T-helper 1 cell treated with Interleukin-12 subunit alpha and Interleukin-12 subunit beta and Interleukin-4 antibody, amounts not matched to agents 30 ng/mL and 1 ng/mL, for 36 hours (primary cell): ENCODE results near the gene AMBRA1. TPM values are rescaled to one million over a fixed set of nuclear protein-coding genes. Genes with fewer than 3 reads are reported as not detected.

Experiments
- intact Hi-C: fragments of 100-400 bp; cut with micrococcal nuclease; formaldehyde crosslinking; loops from one replicate; pipeline ENCODE4 v1.15.1; 2024
- total RNA-seq: library from RNA; stranded (reverse); gene quantifications from 2 replicates; pipeline ENCODE4 v1.2.3, GENCODE V29; 2022

The AMBRA1 gene
- total RNA-seq, 1 donor from 2014 or later, result 41.1 TPM

- intact Hi-C loops, result no loop called here
These were observed 115.6 kb downstream of the AMBRA1 start for GRCh38 chr11:46478196-46478595.

- intact Hi-C loops, result no loop called here
These were observed 116.7 kb downstream of the AMBRA1 start for GRCh38 chr11:46477136-46477535.

DNA sequence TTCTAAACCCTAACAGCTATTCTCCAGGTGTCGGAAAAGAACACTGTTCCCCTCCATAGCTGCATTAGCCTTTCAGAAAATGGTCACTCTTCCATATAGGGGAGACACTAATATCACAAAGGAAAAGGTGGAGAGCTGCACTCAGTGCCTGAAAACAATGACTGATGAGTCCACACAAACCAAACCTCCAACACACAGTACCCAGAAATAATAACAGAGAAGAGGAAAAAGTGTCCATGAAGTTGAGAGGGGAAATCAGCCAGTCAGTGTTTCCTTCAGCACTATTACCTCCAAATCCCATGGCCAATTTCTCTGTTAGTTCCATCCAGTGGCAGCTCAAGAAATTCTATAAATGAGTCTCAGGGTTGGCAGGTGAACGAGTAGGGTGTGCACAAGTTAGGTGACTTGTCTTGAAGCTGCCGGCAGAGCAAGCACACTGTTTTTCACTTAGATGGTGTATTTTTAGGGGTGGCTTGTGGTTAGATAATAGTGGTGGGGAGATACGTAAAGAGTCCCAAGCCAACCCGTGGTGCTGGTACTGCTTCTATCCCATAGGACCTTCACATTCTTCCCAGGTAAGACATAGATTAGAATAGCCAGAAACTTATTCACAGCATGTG is 117.8 kb downstream of the AMBRA1 start:
- intact Hi-C loops, result no loop called here

DNA sequence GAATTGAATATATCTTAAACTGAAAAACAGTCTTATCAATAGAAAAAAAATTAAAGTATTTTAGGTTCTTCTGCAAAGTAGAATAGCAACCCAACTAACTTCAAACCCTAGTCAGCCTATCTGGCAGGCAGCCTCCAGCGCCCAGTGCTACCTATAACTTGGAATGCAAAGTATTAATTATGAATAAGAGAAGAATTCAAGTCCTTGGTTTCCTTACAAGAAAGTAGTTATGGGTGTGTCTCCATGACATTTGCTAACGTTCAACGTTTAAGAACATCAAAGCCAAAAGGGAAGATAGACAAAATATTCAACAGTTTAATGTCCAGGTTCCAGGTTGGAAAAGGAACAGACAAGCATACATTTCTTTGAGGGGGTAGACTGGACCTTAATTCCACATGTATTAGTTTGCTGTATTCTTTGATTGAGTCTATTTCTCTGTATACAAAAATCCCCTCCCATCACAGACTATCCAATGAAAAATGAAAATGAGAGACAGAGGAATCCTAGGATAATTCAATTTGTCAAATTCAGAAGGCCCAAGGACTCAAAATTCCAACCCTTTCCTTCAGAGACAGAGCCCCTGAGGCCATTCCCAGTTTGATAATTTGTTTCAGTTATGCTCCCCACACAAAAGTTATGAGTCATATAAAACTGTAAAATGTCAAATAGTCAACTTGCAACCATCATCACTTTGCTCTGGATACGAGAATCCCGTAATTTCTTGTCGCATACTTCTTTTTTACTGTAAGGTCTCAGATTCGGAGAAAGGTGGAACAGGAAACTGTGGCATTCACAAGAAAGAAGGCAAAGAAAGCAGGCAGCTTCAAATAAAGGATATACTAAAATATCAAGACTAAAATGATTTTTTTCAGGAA is 118.5 kb downstream of the AMBRA1 start:
- intact Hi-C loops, result no loop called here

DNA sequence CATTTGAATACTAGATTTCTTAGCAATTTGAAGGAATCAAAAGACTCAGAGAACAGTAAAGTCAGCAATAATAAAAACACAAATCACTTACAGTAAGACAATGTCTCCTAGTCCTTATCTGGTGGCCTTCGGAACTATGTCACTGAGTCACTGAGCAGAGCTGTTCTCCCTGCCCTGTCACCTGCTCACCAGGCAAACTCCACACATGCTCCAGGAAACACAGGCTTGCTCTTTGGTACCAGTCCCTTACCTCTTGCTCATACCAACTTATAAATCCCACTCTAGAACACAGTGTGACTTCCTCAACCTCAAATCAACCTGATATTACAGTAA is 121.2 kb downstream of the AMBRA1 start:
- intact Hi-C loops, result no loop called here

- intact Hi-C loops, result no loop called here
These were observed 121.7 kb downstream of the AMBRA1 start for GRCh38 chr11:46471943-46472661.

- intact Hi-C loops, result no loop called here
These were observed 123.9 kb downstream of the AMBRA1 start for GRCh38 chr11:46469926-46470325.

DNA sequence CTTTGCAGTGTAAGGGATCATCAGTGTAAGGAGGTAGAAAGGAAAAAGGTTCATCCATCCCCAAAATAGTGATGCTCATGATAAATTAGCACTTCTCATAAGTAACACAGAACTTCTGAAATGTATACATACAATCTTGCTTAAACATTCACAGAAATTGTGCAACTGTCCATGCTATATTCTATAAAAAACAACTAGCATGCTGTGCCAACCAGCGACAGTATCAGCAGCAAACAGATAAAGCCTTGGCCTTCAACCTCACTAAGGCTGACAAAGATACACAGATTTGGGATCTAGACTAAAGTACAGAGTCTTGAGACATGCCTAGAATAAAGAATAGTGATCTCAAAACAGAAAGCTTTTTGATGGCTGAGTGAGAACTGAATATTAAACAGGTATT is 128.1 kb downstream of the AMBRA1 start:
- intact Hi-C loops, result no loop called here

DNA sequence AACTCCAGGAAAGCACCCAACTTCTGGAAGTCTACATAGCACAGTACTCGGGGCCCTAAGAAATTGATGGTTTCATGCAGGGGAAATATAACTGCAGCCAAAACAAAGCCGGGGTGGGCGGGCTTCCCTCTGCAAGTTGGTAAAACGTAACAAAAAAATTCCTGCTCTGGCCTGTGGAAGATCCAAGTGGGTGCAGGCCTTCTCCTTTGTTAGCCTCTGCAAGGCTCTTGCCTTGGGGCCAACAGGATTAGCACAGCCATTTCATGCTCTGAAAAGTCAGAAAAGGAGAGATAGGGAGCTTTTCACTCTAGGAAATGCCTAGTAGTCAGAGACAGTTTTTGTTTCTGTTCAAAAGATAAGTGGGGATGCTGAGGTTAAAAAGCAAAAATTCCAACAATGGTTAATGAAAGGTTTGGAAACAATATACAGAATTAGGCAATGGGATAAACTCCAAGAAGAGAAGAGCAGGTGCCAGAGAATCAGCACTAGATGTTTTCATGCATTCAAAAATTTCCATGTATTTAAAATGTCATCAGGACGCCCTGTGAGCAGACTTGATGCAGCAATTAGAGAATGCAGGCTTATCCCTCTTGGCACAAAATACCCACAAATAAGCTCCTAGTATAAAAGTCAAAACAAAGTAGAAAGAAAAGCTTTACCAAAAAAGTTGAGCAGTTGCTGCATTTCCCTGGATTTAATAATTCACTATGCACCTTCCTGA is 130.0 kb downstream of the AMBRA1 start:
- intact Hi-C loops, result no loop called here

DNA sequence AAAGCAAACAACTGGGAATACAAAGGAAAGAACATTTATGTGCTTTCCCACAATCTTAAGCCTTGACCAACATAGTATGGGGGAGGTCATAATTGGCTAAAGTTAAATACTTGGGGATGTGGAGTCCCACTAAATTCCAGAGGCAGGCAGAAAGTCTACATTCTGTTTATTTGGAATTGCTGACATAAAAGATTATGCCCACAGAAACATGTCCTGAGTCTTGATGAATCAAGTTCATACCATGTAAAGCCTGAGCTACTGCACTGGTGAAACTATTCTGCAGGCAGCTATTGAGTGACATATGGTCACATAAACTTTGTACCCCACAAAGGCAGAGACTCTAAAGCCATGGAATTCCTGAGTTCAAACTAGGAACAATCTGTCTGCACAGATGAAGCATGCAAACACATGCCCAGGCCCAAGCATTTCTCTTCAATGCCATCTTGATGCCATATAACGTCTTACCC is 132.3 kb downstream of the AMBRA1 start:
- intact Hi-C loops, result no loop called here

DNA sequence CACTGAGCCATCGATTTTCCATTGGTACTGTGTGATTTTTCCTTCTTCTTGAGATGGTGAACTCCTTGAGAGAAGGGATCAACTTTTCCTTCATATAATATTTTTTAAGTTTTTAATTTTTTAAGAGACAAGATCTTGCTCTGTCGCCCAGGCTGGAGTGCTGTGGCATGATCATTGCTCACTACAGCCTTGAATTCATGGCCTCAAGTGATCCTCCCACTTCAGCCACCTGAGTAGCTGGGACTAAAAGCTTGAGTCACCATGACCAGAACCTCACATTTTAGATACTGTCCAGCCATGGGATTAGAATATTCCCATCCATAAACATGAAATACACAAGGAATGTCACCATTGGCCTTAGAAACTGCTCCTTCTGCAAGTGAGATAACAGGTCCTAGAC is 135.3 kb downstream of the AMBRA1 start:
- intact Hi-C loops, result no loop called here

GRCh38 chr11:46457659-46458424 is 136.0 kb downstream of the AMBRA1 start:
- intact Hi-C loops, result no loop called here

DNA sequence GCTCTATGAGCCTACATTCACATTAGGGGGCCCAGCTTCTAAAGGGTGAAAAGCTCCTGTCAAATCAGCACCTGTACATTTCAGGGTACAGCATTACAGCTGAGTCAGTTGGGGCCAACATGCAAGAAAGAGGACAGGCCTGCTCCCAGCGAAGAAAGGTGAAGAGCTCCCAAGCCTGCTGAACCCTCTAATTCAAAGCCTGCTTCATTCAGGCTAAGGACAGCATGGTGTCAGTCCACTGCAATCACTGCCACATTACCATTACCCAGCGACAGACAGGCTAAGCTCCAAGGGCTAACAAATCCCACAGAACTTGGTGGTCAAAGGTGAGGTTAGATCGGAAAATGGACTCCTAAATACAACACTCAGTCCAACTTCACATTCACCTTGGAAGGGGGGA is 136.8 kb downstream of the AMBRA1 start:
- intact Hi-C loops, result no loop called here

GRCh38 chr11:46456269-46457001 is 137.4 kb downstream of the AMBRA1 start:
- intact Hi-C loops, result no loop called here

DNA sequence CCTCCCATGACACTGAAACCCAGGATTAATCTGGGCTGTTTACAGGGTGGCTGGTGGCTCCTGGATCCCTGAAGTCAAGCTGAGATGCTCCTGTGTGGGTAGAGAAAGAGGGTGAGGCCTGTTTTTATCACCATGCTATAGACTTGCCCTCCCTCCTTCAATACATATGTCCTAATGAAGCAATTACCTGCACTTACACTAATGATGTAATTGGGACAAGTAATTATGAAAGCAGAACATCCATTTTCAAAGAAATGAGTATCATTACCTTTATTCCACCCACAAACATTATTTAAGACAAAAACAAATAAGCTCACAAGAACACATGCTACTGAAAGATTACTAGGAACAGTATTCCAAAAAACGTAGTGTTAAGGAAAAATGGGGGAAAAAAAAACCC is 138.0 kb downstream of the AMBRA1 start:
- intact Hi-C loops, result no loop called here

- intact Hi-C loops, result no loop called here
These were observed 140.8 kb downstream of the AMBRA1 start for GRCh38 chr11:46452918-46453517.

- intact Hi-C loops, result no loop called here
These were observed 142.1 kb downstream of the AMBRA1 start for GRCh38 chr11:46451759-46452158.

GRCh38 chr11:46450846-46451477 is 142.9 kb downstream of the AMBRA1 start:
- intact Hi-C loops, result no loop called here

DNA sequence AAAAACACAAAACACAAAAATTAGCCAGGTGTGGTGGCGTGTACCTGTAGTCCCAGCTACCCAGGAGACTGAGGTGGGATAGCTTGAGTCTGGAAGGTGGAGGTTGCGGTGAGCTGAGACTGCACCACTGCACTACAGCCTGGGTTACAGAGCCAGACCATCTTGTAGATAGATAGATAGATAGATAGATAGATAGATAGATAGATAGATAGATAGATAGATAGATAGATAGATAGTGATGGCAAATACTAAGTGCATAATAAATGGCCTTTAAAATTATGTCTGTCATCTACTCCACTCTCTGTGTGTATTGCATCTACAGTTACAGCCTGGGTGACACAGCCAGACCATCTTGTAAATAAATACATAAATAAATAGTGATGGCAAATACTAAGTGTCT is 146.3 kb downstream of the AMBRA1 start:
- intact Hi-C loops, result no loop called here
